ENCODE measurements around the gene BRSK2.
A peak's percentile ranks its signal among the peaks of the same experiment; 100 is the strongest.
"Not testable (repeated sequence)": the region's sequence is repeated elsewhere in the genome, so short reads cannot be mapped to it uniquely, and the experiment has no call there.

Gene BRSK2

DNA sequence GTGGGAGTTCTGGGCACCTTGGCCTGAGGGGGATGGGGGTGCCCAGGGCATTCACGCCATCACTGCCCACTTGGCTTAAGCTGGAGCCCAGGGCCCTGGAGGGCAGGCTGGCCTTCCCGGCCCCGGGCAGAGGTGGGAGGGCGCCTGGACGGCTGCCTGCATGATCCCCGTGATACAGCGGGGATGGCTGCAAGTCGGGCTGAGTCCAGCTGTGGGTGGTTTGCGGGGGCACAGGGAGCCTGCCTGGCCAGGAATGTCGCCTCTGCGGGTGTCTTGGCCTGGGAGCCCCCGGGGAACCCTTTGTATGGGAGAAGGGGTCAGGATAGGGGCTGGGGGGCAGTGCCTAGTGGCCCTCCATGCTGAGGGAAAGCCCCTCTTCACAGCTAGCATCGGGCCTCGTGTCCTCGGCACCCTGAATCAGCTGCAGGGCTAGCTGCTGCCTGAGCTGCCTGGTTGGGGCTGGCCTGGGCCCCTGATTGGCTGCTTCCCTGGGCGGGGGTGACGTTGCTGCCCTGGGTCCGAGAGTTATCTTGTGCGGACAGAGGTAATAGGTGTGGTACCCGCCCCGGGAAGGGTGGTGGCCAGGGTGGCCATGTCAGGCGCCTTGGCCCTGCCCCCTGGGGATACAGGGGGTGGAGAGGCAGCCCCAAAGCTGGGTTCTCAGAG is 8.3 kb downstream of the BRSK2 start:
- DNase-seq = no peak

GRCh38 chr11:1398528-1399235 is 8.9 kb downstream of the BRSK2 start:
- DNase-seq = no peak

DNA sequence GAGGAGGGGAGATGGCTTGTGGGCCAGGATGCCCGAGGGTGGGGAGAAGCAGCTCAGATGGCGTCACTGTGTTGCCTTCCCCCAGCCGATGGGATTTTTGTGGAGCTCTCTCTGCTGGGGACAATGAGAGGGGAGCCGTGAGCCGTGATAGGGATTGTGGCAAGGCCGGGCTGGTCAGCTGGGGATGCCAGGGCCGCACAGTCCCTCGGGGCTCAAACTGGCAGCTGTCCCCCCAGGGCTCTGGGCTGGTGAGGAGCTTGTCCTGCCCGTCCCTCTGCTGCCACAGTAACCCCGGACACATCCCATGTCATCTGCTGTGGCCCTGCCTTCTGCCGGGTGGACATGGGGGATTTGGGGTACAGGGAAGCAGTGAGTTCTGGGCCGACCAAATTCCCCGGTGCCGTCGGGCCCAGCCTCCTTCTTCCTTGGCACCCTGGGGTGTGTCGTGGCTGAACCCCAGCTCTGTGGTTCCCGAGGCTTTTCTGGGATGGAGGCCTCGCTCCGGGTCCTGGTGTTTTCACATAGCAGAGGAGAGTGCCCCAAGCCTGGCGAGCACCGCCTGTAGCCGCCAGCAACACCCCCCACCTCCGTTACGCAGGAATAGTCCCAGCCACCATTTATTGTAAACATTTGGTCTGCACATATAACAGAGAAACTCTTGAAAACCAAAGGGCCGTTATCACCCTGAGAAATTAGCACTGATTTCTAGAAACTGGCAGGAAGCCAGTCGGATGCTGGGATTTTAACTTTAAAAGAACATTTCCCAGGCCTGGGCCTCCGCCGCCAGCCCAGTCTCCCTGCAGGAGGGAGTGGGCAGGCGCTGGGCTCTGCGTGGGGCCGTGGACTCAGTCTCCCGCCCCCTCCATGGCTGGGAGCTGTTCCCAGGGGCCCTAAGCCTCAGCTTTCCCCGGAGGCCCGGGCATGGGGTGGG is 9.9 kb downstream of the BRSK2 start:
- no peak for DNase-seq

DNA sequence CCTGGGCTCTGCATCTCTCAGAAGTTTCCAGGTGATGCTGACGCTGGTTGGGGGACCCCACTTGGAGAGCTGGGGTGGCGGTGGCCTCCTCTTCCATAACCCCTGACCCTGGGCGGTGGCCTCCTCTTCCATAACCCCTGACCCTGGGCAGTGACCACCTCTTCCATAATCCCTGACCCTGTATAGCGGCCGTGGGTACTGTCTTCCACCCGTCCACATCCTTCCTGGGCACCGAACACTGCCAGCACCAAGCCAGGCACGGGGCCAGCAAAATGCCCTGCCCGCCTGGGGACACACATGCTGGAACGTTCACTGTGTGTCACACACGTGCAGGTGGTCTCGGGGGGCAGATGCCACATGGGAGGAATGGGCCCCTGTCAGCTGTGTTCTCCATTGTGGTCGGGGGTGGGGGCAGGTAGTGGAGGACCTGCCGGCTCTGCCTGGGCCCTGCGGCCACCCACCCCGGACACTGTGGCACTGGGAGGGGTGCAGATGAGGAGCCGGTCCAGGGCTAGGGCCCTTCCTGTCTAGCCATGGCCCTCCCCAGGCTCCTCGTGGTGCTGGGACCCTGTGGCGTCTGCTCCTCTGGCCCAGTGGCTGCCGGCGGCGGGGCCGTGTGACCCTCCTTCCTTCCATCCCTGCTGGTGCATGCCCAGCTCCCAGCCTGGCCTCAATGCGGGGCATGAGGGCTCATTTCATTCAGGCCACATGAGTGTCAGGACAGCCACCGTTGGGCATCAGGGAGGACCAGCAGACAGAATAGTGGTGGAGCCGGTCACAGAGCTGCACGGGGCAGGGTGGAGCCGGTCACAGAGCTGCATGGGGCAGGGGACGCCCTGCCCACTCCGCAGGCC is 10.8 kb downstream of the BRSK2 start:
- no peak for DNase-seq

DNA sequence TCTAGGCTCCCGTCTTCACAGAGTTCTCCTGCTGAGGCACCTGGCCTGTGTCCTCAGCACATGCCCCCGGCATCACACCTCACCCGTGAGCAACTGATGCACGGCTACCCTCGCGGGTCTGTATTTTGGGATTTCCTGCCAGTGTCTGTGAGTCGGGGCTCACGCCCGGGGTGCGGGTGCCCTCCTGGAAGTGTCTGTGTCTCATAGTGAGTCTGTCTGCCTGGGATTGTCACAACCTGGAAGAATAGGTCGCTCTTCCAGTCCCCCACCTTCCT is 11.4 kb downstream of the BRSK2 start:
- no peak for DNase-seq

GRCh38 chr11:1401656-1402221 is 12.0 kb downstream of the BRSK2 start:
- peak; percentile 76 for DNase-seq

DNA sequence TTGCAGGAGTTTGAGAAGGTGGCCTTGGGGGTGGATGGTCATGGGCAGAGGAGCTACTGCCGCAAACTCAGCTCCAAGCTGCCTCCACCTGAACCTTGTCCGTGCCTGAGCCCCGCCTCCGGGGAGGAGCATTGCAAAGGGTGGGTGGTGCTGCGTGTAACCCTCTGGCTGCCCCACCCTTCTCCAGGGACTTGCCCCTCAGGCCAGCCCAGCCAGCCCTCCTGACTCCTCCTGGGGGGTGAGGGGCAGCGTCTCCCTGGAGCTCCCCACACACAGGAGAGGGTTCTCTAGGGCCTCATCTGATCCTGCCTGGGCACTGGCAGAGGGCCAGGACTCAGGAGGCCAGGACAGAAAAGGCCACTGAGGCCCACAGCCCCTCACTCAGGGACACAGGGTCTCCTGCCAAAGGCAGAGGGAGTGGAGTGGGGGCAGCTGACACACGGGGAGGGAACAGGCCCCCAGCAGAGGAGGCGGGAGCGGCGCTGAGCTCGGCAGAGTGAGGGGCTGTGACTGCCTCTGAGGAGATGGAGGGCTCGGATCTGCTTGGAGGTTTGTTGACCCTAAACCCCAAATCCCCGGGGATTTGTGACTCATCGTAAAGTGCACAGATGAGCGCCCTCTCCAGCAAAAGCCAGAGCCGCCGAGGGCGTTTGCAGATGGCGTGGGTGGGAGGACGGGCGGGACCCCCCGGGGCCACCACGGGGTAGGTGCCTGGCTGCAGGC is 12.8 kb downstream of the BRSK2 start:
- no peak for DNase-seq

DNA sequence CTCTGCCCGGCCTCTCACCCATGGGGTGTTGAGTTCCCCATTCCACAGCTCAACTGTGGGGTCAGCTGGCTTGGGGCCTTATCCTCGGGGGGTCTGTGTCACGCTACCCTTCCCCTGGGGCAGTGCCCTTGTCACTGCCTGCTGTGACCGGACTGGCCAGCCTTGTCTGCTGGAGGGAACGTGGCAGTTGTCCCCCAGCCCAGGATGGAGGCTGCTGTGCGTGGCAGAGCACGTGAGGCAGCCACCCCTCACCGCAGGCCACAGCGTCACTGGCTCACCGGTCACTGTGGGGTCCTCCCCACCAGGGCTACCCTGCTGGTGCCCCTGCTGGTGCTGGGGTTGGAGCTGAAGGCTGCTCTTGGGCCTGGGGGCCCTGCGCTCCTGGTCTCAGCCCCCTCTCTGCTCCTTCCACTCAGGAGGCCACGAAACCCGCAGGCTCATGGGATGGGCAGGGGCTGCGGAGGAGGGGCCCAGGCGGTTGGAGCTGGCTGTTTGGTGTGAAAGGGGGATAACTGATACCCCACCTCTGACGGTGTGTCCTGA is 13.4 kb downstream of the BRSK2 start:
- no peak for DNase-seq

DNA sequence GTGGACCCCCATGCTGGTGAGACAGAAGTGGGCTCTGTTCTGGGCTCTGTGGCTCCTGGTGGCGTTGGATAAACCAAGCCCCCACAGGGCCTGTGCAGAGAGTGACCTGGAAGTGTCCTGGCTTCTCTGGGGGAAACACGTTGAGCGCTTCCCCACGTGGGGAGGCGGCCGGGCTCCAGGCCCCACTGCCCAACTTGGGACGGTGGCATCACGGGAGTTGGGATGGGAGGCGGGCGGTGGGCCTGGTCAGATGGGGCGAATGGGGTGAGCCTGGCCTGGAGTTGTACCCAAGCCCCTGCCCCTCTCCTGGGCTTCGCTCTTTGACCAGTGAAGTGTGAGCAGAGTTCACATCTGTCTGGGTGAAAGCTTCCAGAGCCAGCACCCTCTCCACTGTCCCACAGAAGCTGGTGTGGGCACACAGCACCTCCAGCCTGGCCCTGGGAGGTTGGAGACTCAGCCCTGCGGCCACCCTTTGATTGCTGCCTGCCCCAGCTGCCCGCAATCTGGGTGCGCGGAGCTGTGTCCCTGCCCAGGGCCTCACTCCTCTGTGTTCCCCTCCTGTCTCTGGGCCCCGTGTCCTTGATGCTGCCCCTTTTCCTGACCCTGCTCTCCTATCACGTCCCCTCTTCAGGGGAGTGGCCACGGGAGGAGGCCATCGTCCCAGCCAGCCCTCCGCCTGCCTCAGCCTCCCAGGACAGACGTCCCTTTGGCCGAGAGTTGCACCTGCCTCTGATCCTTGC is 14.2 kb downstream of the BRSK2 start:
- DNase-seq = no peak

GRCh38 chr11:1404461-1405185 is 14.9 kb downstream of the BRSK2 start:
- no peak for DNase-seq

GRCh38 chr11:1405186-1406020 is 15.7 kb downstream of the BRSK2 start:
- no peak for DNase-seq

- no peak for DNase-seq
These were observed 17.1 kb downstream of the BRSK2 start for GRCh38 chr11:1406571-1407485.

DNA sequence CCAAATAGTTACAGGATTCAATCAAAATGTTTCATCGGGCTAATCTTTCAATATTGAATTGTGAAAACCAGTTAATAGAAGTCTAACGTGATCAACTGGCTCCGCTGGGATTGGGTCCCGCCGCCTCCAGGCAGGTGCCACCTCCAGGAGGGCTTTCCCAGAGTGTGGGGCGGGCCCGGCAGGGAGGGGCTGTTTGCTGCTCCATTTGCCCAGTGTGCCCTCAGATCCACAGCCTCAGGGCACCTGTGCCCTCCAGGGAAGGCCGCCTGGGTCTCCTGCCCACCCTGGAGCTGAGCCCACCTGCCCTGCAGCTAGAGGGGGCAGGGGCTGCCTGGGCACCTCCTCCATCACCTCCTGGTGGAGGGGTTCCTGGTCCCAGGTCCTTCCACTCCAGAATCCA is 17.9 kb downstream of the BRSK2 start:
- DNase-seq = no peak

DNA sequence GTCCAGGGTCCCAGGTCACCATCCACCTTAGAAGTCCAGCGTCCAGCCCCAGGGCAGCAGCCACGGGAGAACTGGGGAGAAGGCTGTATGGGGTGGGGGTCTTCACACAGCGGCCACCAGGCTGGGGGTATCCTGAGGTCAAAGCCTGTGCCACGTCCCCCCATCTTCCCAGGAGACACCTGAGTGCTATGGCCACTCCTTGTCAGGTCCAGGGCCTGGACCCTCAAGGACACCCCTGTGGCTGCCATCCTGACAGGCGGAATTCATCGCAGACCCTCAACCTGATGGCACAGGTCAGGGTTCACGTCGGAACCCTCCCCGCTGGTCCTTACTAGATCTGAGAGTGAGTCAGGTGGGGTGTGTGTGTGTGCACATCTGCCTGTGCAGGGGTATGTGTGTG is 18.6 kb downstream of the BRSK2 start:
- no peak for DNase-seq

- DNase-seq = no peak
These were observed 19.5 kb downstream of the BRSK2 start for GRCh38 chr11:1409108-1409851.

GRCh38 chr11:1409852-1410125 is 20.1 kb downstream of the BRSK2 start:
- DNase-seq = not testable (repeated sequence)
